BLaER1 (cell line): ENCODE data around the gene LRP1.

Experiments used
- H3K27ac ChIP-seq: shearing (Covaris generic); formaldehyde crosslinking; 2 replicates; pipeline ENCODE4 v1.8.1; 2022
- H3K27me3 ChIP-seq: shearing (Covaris generic); formaldehyde crosslinking; 2 replicates; pipeline ENCODE4 v1.8.1; 2022
- H3K36me3 ChIP-seq: shearing (Covaris generic); formaldehyde crosslinking; 2 replicates; pipeline ENCODE4 v1.8.1; 2022
- H3K4me1 ChIP-seq: shearing (Covaris generic); formaldehyde crosslinking; 2 replicates; pipeline ENCODE4 v1.8.1; 2022
- H3K4me2 ChIP-seq: shearing (Covaris generic); formaldehyde crosslinking; 2 replicates; pipeline ENCODE4 v1.8.1; 2022
- H3K4me3 ChIP-seq: shearing (Covaris generic); formaldehyde crosslinking; 2 replicates; pipeline ENCODE4 v1.8.1; 2022
- H3K9ac ChIP-seq: shearing (Covaris generic); formaldehyde crosslinking; 2 replicates; pipeline ENCODE4 v1.8.1; 2022
- H3K9me3 ChIP-seq: shearing (Covaris generic); formaldehyde crosslinking; 2 replicates; pipeline ENCODE4 v1.8.1; 2022
- H4K20me1 ChIP-seq: shearing (Covaris generic); formaldehyde crosslinking; 2 replicates; pipeline ENCODE4 v1.8.1; 2022
- Cebpa-rat ChIP-seq: shearing (Covaris generic); IDR thresholded peaks from 2 replicates; pipeline ENCODE4 v1.8.1; 2022

The LRP1 gene

GRCh38 chr12:57224278-57224972, 96.1 kb downstream of the LRP1 start:
- H4K20me1 ChIP-seq = peaks cover 48% of the 10 kb centered on the region
- H3K27me3 ChIP-seq = peaks cover 79% of the 10 kb centered on the region
- H3K36me3 ChIP-seq = no peaks in the 10 kb centered on the region
- TF ChIP-seq Cebpa-rat = no peak
- no peaks in the 10 kb centered on the region for H3K9me3 ChIP-seq
- peaks cover 67% of the 10 kb centered on the region for H3K4me1 ChIP-seq
- H3K4me3 ChIP-seq = no peak overlapping the region
- H3K4me2 ChIP-seq = peak overlapping the region; percentile 99
- no peak overlapping the region for H3K9ac ChIP-seq
- H3K27ac ChIP-seq = no peak overlapping the region

- Histone ChIP-seq H4K20me1 (peaks cover 43% of the 10 kb centered on the region), H3K9ac (no peak overlapping the region), H3K27ac (no peak overlapping the region), H3K36me3 (no peaks in the 10 kb centered on the region), H3K4me1 (peaks cover 68% of the 10 kb centered on the region), H3K4me3 (peak overlapping the region; percentile 34; the same call in 1 of the 2 replicates), H3K4me2 (peak overlapping the region; percentile 99), H3K27me3 (peaks cover 72% of the 10 kb centered on the region), H3K9me3 (no peaks in the 10 kb centered on the region)
- TF ChIP-seq Cebpa-rat = no peak
These were observed 96.8 kb downstream of the LRP1 start for GRCh38 chr12:57224973-57225679.

GRCh38 chr12:57225680-57226210, 97.5 kb downstream of the LRP1 start:
- peaks cover 46% of the 10 kb centered on the region for H4K20me1 ChIP-seq
- H3K4me3 ChIP-seq = peak overlapping the region; percentile 34; the same call in 1 of the 2 replicates
- peaks cover 74% of the 10 kb centered on the region for H3K4me1 ChIP-seq
- H3K27me3 ChIP-seq = peaks cover 66% of the 10 kb centered on the region
- H3K36me3 ChIP-seq = no peaks in the 10 kb centered on the region
- no peak overlapping the region for H3K27ac ChIP-seq
- no peaks in the 10 kb centered on the region for H3K9me3 ChIP-seq
- H3K4me2 ChIP-seq = peak overlapping the region; percentile 99
- no peak for TF ChIP-seq Cebpa-rat
- no peak overlapping the region for H3K9ac ChIP-seq

GRCh38 chr12:57226588-57227314, 98.5 kb downstream of the LRP1 start:
- no peaks in the 10 kb centered on the region for H3K9me3 ChIP-seq
- no peak for TF ChIP-seq Cebpa-rat
- peaks cover 56% of the 10 kb centered on the region for H3K27me3 ChIP-seq
- H3K9ac ChIP-seq = 0 out of 2 replicates have a peak overlapping the region, but pooled peaks have one; percentile 56
- peaks cover 84% of the 10 kb centered on the region for H3K4me1 ChIP-seq
- peak overlapping the region; percentile 61 for H3K4me3 ChIP-seq
- no peak overlapping the region for H3K27ac ChIP-seq
- H3K4me2 ChIP-seq = peak overlapping the region; percentile 99
- H3K36me3 ChIP-seq = peaks cover 9% of the 10 kb centered on the region
- H4K20me1 ChIP-seq = peaks cover 46% of the 10 kb centered on the region

GRCh38 chr12:57227315-57228115, 99.2 kb downstream of the LRP1 start:
- Histone ChIP-seq H3K36me3 (peaks cover 17% of the 10 kb centered on the region), H4K20me1 (peaks cover 46% of the 10 kb centered on the region), H3K9me3 (no peaks in the 10 kb centered on the region), H3K4me3 (peak overlapping the region; percentile 61), H3K27me3 (peaks cover 55% of the 10 kb centered on the region), H3K4me1 (peaks cover 92% of the 10 kb centered on the region), H3K27ac (no peak overlapping the region), H3K9ac (0 out of 2 replicates have a peak overlapping the region, but pooled peaks have one; percentile 56), H3K4me2 (peak overlapping the region; percentile 99)
- TF ChIP-seq Cebpa-rat = no peak

- H3K27ac ChIP-seq = peak overlapping the region; percentile 87; the same call in 1 of the 2 replicates
- peaks cover 55% of the 10 kb centered on the region for H3K27me3 ChIP-seq
- H3K4me2 ChIP-seq = peak overlapping the region; percentile 99
- no peaks in the 10 kb centered on the region for H3K9me3 ChIP-seq
- peak overlapping the region; percentile 89 for H3K9ac ChIP-seq
- H3K4me3 ChIP-seq = peak overlapping the region; percentile 83
- peaks cover 92% of the 10 kb centered on the region for H3K4me1 ChIP-seq
- H4K20me1 ChIP-seq = peaks cover 46% of the 10 kb centered on the region
- peaks cover 33% of the 10 kb centered on the region for H3K36me3 ChIP-seq
- TF ChIP-seq Cebpa-rat = no peak
These were observed 100.9 kb downstream of the LRP1 start for GRCh38 chr12:57229046-57229633.

- Histone ChIP-seq H3K36me3 (peaks cover 39% of the 10 kb centered on the region), H3K4me2 (peak within 1 kb of the TSS; percentile 99), H3K27me3 (peaks cover 55% of the 10 kb centered on the region), H4K20me1 (peaks cover 47% of the 10 kb centered on the region), H3K9me3 (no peaks in the 10 kb centered on the region), H3K4me3 (peak within 1 kb of the TSS; percentile 83), H3K9ac (peak within 1 kb of the TSS; percentile 89), H3K4me1 (peaks cover 92% of the 10 kb centered on the region), H3K27ac (peak within 1 kb of the TSS; percentile 87)
- TF ChIP-seq Cebpa-rat = peak; percentile 33; the same call in 1 of the 2 replicates
These were observed 101.5 kb downstream of the LRP1 start, which contains the start of gene SHMT2 for GRCh38 chr12:57229634-57230380. SHMT2 (plus strand) TSS chr12:57229711; CDS start chr12:57229779, 68 bp downstream.
